NCI-H2227 (cell line): Measurements from ENCODE around the gene ARID5A.

Experiments
- DNase-seq: peaks from one replicate; lab custom pipeline; 2025; ENCODE audit not compliant: unreplicated experiment; lab: John Stamatoyannopoulos, UW

Gene ARID5A

GRCh38 chr2:96506907-96507240, 29.7 kb upstream of the ARID5A start:
- no peak for DNase-seq

GRCh38 chr2:96507957-96508520, 28.5 kb upstream of the ARID5A start:
- peak; percentile 69 for DNase-seq

- DNase-seq: no peak
These were observed 27.9 kb upstream of the ARID5A start for GRCh38 chr2:96508521-96509113.

- DNase-seq: peak; percentile 90
These were observed 27.3 kb upstream of the ARID5A start for GRCh38 chr2:96509114-96509846.

GRCh38 chr2:96509847-96510230, 26.7 kb upstream of the ARID5A start:
- no peak for DNase-seq

GRCh38 chr2:96510931-96511595, 25.5 kb upstream of the ARID5A start:
- DNase-seq: no peak

- DNase-seq: no peak
These were observed 24.7 kb upstream of the ARID5A start for GRCh38 chr2:96511851-96512250.

GRCh38 chr2:96512341-96512740, 24.2 kb upstream of the ARID5A start:
- no peak for DNase-seq

GRCh38 chr2:96514521-96514920, 22.0 kb upstream of the ARID5A start:
- no peak for DNase-seq

GRCh38 chr2:96517079-96517478, 19.5 kb upstream of the ARID5A start:
- no peak for DNase-seq

- DNase-seq: no peak
These were observed 16.3 kb upstream of the ARID5A start for GRCh38 chr2:96520231-96520630.

- DNase-seq: no peak
These were observed 15.9 kb upstream of the ARID5A start for GRCh38 chr2:96520697-96521096.

GRCh38 chr2:96521219-96521618, 15.3 kb upstream of the ARID5A start:
- DNase-seq: no peak

GRCh38 chr2:96522304-96523203, 14.0 kb upstream of the ARID5A start:
- no peak for DNase-seq

- no peak for DNase-seq
These were observed 12.7 kb upstream of the ARID5A start for GRCh38 chr2:96523659-96524481.

GRCh38 chr2:96524482-96525210, 11.9 kb upstream of the ARID5A start:
- DNase-seq: no peak

GRCh38 chr2:96525211-96525507, 11.4 kb upstream of the ARID5A start:
- DNase-seq: no peak

GRCh38 chr2:96526101-96526591, 10.4 kb upstream of the ARID5A start:
- DNase-seq: no peak

GRCh38 chr2:96526615-96527285, 9.8 kb upstream of the ARID5A start:
- no peak for DNase-seq
